ENCODE measurements around the gene RPN2. TPM values are rescaled to one million over a fixed set of nuclear protein-coding genes. Genes with fewer than 3 reads are reported as not detected.

Gene RPN2
- total RNA-seq, 4 donors from 2014 or later, result 74.4 to 161 (median 107) TPM

- intact Hi-C loops (cut with DNase I; ENCODE audit: low total_unique reads), result no loop called here
- TF ChIP-seq POLR2A (IDR thresholded peaks at IDR 0.05), result no peak
- no peak for TF ChIP-seq CTCF (IDR thresholded peaks at IDR 0.05)
- H3K4me1 ChIP-seq, result no peaks in the 10 kb centered on the region
- no peaks in the 10 kb centered on the region for H3K36me3 ChIP-seq
- DNase-seq, result no peak
- H3K27ac ChIP-seq, result no peak overlapping the region
- no peaks in the 10 kb centered on the region for H3K9me3 ChIP-seq
- H3K4me3 ChIP-seq, result no peak overlapping the region
- no peaks in the 10 kb centered on the region for H3K27me3 ChIP-seq
Observed at GRCh38 chr20:37205794-37206193, 26.7 kb downstream of the RPN2 start.

GRCh38 chr20:37207171-37207570 is 28.0 kb downstream of the RPN2 start:
- TF ChIP-seq POLR2A (IDR thresholded peaks at IDR 0.05) (no peak), CTCF (IDR thresholded peaks at IDR 0.05) (no peak)
- no peaks in the 10 kb centered on the region for H3K27me3 ChIP-seq
- no peaks in the 10 kb centered on the region for H3K36me3 ChIP-seq
- H3K27ac ChIP-seq, result no peak overlapping the region
- intact Hi-C loops (cut with DNase I; ENCODE audit: low total_unique reads), result no loop called here
- no peak overlapping the region for H3K4me3 ChIP-seq
- no peaks in the 10 kb centered on the region for H3K9me3 ChIP-seq
- no peak for DNase-seq
- no peaks in the 10 kb centered on the region for H3K4me1 ChIP-seq

DNA sequence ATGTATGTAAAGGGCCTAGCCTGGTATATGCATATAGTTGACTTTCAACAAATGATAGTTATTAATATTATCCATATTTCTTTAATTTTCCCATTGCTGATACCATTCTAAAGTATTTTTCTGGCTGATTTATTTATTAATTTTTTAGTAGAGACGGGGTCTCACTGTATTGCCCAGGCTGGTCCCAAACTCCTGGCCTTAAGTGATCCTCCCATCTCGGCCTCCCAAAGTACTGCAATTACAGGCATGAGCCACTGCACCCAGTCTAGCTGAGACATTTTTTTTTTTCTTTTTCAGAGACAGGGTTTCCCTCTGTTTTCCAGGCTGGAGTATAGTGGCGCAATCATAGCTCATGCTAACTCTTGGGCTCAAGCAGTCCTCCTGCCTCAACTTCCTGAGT is 30.1 kb downstream of the RPN2 start:
- TF ChIP-seq CTCF (IDR thresholded peaks at IDR 0.05) (no peak), POLR2A (IDR thresholded peaks at IDR 0.05) (no peak)
- no peak for DNase-seq
- H3K27me3 ChIP-seq, result no peaks in the 10 kb centered on the region
- H3K4me3 ChIP-seq, result no peak overlapping the region
- no peaks in the 10 kb centered on the region for H3K9me3 ChIP-seq
- no peaks in the 10 kb centered on the region for H3K4me1 ChIP-seq
- H3K36me3 ChIP-seq, result no peaks in the 10 kb centered on the region
- intact Hi-C loops (cut with DNase I; ENCODE audit: low total_unique reads), result no loop called here
- H3K27ac ChIP-seq, result no peak overlapping the region

DNA sequence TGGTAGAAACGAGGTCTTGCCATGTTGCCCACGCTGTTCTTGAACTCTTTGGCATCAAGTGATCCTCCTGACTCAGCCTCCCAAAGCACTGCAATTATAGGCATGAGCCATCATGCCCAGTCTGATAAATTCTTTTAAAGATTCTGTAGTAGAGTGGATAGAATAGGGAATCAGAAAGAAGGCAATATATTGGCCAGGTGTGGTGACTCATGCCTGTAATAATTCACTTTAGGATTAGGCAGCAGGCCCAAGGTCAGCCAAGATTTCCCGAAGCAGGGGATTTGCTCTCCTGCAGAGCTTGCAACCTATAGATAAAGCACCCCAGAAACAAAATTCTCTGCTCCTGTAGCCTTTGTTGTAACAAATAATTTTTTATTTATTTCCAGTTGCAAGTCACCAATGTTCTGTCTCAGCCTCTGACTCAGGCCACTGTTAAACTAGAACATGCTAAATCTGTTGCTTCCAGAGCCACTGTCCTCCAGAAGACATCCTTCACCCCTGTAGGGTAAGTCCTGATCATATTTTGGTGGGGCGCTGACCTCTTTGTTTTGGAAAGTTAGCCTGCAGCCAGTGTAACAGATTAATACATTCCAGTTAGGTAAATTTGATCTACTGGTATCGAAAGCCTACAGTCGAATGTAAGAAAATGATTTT is 30.7 kb downstream of the RPN2 start:
- Histone ChIP-seq H3K4me1 (no peaks in the 10 kb centered on the region), H3K4me3 (no peak overlapping the region), H3K36me3 (no peaks in the 10 kb centered on the region), H3K27ac (no peak overlapping the region), H3K27me3 (no peaks in the 10 kb centered on the region), H3K9me3 (no peaks in the 10 kb centered on the region)
- TF ChIP-seq CTCF (IDR thresholded peaks at IDR 0.05) (no peak), POLR2A (IDR thresholded peaks at IDR 0.05) (no peak)
- no peak for DNase-seq
- intact Hi-C loops (cut with DNase I; ENCODE audit: low total_unique reads), result no loop called here

GRCh38 chr20:37218441-37218840 is 39.3 kb downstream of the RPN2 start:
- intact Hi-C loops (cut with DNase I; ENCODE audit: low total_unique reads), result no loop called here

More at GRCh38 chr20:37218441-37218840, 39.3 kb downstream of the RPN2 start:
- Histone ChIP-seq H3K4me1 (no peaks in the 10 kb centered on the region), H3K9me3 (no peaks in the 10 kb centered on the region), H3K27me3 (no peaks in the 10 kb centered on the region), H3K27ac (no peak overlapping the region), H3K36me3 (no peaks in the 10 kb centered on the region), H3K4me3 (no peak overlapping the region)
- DNase-seq, result no peak
- TF ChIP-seq POLR2A (IDR thresholded peaks at IDR 0.05) (no peak), CTCF (IDR thresholded peaks at IDR 0.05) (no peak)

Measured in uterus (tissue), 4 donors.